Activated CD4-positive, CD25-positive, alpha-beta regulatory T cell (primary cell): ENCODE measurements around the gene CENPVL2.
"Not testable (repeated sequence)": the region's sequence is repeated elsewhere in the genome, so short reads cannot be mapped to it uniquely, and the experiment has no call there.

ENCODE experiments used
- DNase-seq, 4 experiments: peaks; one replicate each; lab custom pipeline; 2025; lab: John Stamatoyannopoulos, UW

Gene CENPVL2

GRCh38 chrX:51682720-51683062 is at the start of gene CENPVL2:
Gene CENPVL2 (minus strand): TSS chrX:51682831. CDS start chrX:51682831, 0 bp downstream.
- DNase-seq = not testable (repeated sequence)

- DNase-seq = no peak
These were observed 45.6 kb upstream of the CENPVL2 start for GRCh38 chrX:51728202-51728601.

- DNase-seq = not testable (repeated sequence)
These were observed 30.5 kb upstream of the CENPVL2 start for GRCh38 chrX:51712943-51713647.

DNA sequence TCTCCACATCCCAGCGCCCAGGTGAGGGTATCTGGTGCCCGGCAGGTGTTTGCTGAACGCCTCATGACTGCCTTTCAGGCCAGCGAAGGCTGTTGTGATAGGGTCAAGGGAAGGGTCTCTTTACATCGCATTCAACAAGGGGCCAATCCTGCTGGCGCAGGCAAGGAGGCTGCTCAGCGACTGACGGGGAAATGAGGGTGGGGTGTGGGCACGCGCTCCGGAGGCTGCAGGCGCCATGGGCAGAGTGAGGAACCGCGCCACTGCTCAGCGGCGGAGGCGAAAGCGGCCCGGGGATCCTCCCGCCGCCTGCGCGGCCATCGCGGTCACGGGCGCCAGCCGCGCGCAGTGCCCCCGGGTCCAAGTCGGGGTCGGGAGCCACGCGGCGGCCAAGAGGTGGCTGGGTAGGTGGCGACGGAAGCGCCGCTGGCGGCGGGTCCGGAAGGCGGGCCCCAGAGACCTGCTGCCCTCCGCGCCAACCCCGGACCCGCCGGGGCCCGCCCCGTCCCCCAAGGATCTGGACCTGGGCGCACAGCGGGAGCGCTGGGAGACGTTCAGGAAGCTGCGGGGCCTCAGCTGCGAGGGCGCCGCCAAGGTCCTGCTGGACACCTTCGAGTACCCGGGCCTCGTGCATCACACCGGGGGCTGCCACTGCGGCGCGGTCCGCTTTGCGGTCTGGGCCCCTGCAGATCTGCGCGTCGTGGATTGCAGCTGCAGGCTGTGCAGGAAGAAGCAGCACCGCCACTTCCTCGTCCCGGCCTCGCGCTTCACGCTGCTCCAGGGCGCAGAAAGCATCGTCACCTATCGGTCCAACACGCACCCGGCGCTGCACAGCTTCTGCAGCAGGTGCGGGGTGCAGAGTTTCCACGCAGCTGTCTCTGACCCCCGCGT is 27.9 kb upstream of the CENPVL2 start, which contains the start of gene CENPVL1:
TSS of gene CENPVL1 (plus strand) at position 236 of the 888 bp plus-strand sequence. CDS start at position 236, 0 bp downstream.
- not testable (repeated sequence) for DNase-seq

DNA sequence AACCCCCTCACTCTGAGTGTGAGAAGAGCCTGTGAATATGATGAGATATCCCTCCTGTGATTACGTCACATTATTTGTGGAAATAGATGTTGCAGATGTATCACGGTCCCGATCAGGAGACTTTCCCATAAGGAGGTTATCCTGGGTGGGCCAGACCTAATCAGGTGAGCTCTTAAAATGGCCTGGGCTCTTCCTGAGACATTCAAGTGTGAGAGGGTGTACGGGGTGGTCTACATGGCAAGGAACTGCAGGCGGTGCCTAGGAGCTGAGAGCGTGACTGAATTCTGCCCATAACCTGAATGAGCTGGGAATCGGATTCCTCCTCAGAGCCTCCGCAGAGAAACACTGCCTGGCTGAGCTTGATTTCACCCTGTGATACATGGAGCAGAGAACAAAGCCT is 14.8 kb upstream of the CENPVL2 start:
- DNase-seq = no peak

DNA sequence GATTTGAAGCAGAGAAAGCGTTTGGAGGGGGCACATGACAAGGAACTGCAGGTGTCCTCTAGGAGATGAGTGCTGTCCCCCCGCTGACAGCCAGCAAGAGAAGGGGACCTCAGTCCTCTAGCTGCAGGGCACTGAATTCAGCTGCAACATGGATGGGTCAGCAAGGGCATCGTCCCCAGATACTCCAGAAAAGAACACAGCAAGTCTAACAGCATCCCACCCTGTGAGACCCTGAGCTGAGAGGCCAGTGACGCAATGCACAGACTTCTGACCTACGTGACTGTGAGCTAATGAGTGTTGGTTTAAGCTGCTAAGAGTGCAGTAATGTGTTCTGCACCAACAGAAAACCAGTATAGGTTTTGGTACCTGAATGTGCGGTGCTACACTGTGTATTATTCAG is 11.6 kb upstream of the CENPVL2 start:
- no peak for DNase-seq

GRCh38 chrX:51681808-51682719 is 567 bp downstream of the CENPVL2 start:
- not testable (repeated sequence) for DNase-seq

DNA sequence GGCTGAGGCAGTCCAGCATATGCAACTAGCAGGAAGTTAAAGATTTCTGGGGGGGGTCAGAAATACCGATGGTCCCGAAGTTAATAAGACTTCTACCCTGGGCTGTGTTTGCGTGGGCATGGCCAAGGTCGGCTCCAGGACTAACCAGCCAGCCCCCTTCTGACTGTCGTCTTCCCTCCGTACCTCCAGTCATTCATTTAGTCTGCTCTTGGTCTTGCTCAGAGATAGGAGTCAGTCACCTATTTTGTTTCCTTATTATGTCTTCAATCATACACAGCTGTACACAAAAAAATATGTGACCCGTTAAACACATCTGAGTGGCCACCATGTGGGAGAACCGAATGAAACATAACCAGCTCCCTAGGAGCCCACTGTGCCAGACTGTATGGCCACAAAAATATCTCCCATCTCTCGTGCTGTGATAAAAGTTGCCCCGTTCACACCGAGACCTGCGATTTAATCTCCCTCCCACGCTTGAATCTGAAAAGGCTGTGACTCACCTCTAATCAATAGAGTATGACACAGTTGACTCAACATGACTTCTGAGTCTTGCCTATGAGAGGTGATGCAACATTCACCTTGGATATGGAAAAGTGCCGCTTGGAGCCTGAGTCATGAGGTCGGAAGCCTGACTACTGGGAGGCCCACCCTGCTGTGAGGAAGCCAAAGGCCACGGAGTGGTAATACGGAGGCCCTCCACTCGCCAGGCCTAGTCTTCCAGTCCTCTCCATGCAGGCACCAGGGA is 2.8 kb downstream of the CENPVL2 start:
- not testable (repeated sequence) for DNase-seq

GRCh38 chrX:51665981-51666380 is 16.6 kb downstream of the CENPVL2 start:
- DNase-seq = no peak

- DNase-seq = no peak
These were observed 39.3 kb downstream of the CENPVL2 start for GRCh38 chrX:51643377-51643776.

DNA sequence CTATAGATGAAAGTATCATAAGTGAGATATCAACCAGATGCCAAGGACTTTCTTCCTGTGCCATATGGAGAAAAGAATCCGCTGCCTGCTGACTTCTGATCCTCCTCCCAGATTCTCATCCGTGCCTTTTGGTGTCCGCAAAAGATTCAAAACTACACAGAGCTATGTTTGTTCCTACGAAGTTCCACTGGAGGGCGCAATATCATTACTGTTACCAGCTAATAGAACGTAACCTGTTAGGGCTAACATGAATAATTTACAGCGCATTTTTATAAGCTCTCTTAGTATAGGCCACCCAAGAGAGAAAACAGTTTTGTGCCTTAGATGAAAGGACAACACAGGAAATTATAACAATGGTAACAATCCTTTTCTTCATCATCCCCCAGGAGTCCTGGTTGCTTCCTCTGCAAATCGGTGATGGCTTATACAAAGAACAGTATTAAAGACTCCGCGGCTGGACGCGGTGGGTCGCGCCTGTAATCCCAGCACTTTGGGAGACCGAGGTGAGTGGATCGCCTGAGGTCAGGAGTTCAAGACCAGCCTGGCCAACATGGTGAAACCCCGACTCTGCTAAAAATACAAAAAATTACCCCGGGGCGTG is 41.1 kb downstream of the CENPVL2 start:
- DNase-seq = no peak

GRCh38 chrX:51636511-51636910 is 46.1 kb downstream of the CENPVL2 start:
- not testable (repeated sequence) for DNase-seq
